ENCODE results near the gene ATG12. TPM values are rescaled to one million over a fixed set of nuclear protein-coding genes. Genes with fewer than 3 reads are reported as not detected.

Gene ATG12
- polyA plus RNA-seq, 1 of the 3 experiments (the other 2 are of a cell fraction), result 29.1 TPM

DNA sequence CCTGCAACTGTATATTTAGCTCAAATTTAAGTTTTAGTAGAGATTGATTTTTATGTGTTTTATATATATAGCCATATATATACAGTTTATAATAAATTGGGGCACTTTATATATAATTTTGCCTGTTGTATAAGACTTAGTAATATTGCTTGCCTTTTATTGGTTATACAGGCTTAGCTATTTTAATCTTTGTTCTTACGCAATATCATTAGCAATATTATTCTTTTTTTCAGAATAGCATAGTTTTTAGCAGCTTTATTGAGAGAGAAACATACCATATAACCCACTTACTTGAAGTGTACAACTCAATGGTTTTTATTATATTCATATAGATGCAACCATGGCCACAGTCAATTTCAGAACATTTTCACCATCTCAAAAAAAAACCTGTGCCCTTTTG, 52.9 kb downstream of the ATG12 start:
- TF ChIP-seq, protein P1, sequence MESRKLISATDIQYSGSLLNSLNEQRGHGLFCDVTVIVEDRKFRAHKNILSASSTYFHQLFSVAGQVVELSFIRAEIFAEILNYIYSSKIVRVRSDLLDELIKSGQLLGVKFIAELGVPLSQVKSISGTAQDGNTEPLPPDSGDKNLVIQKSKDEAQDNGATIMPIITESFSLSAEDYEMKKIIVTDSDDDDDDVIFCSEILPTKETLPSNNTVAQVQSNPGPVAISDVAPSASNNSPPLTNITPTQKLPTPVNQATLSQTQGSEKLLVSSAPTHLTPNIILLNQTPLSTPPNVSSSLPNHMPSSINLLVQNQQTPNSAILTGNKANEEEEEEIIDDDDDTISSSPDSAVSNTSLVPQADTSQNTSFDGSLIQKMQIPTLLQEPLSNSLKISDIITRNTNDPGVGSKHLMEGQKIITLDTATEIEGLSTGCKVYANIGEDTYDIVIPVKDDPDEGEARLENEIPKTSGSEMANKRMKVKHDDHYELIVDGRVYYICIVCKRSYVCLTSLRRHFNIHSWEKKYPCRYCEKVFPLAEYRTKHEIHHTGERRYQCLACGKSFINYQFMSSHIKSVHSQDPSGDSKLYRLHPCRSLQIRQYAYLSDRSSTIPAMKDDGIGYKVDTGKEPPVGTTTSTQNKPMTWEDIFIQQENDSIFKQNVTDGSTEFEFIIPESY (IDR thresholded peaks at IDR 0.05; ENCODE audit: borderline replicate concordance, low read depth), result no peak
- TF ChIP-seq RXRA (IDR thresholded peaks at IDR 0.05; ENCODE audit: borderline replicate concordance, low read depth) (no peak), EP300 (IDR thresholded peaks at IDR 0.05; ENCODE audit: borderline replicate concordance in 1 of 2, low read depth in 1 of 2, low read length in 1 of 2) (no peak)
- Histone ChIP-seq H3K4me3 (ENCODE audit: low read depth in 2 of 2, low read length in 1 of 2) (no peak overlapping the region), H3K4me2 (no peak overlapping the region), H3K9me3 (no peaks in the 10 kb centered on the region), H3K9ac (no peak overlapping the region), H4K20me1 (ENCODE audit: insufficient read depth) (no peaks in the 10 kb centered on the region), H3K27me3 (ENCODE audit: insufficient read depth) (no peaks in the 10 kb centered on the region), H3K9me2 (no peaks in the 10 kb centered on the region), H3K79me2 (ENCODE audit: insufficient read depth) (no peaks in the 10 kb centered on the region), H3K27ac (ENCODE audit: low read depth in 2 of 2, low read length in 1 of 2) (no peak overlapping the region), H3K36me3 (replicated peaks in 1 of 2; ENCODE audit: control insufficient read depth in 1 of 2, insufficient read depth in 2 of 2, low read length in 1 of 2) (no peaks in the 10 kb centered on the region), H2AFZ (ENCODE audit: low read depth) (no peak overlapping the region), H3K4me1 (ENCODE audit: control insufficient read depth in 1 of 2, insufficient read depth in 2 of 2, low read depth in 1 of 2, low read length in 1 of 2) (no peaks in the 10 kb centered on the region), H3F3A (replicated peaks; ENCODE audit: insufficient read depth) (no peaks in the 10 kb centered on the region)
- DNase-seq, result no peak
- ChIA-PET POLR2A (no interaction called here), CTCF (interaction anchor here (0.9 to 1.1 kb wide), 2 partner anchors 9 to 115 kb away, joined by 3 read pairs; no protein-coding TSS in a partner anchor)
- 82% methylated on average over 1 of the region's 1 CpG for WGBS (ENCODE audit: low lambda C conversion rate)

- H3K36me3 ChIP-seq (replicated peaks in 1 of 2; ENCODE audit: control insufficient read depth in 1 of 2, insufficient read depth in 2 of 2, low read length in 1 of 2), result no peaks in the 10 kb centered on the region
- H3K4me1 ChIP-seq (ENCODE audit: control insufficient read depth in 1 of 2, insufficient read depth in 2 of 2, low read depth in 1 of 2, low read length in 1 of 2), result no peaks in the 10 kb centered on the region
- no peak overlapping the region for H3K27ac ChIP-seq (ENCODE audit: low read depth in 2 of 2, low read length in 1 of 2)
- no peak overlapping the region for H3K9ac ChIP-seq
- H3K27me3 ChIP-seq (ENCODE audit: insufficient read depth), result no peaks in the 10 kb centered on the region
- H3K79me2 ChIP-seq (ENCODE audit: insufficient read depth), result no peaks in the 10 kb centered on the region
- no peak overlapping the region for H2AFZ ChIP-seq (ENCODE audit: low read depth)
- no peak overlapping the region for H3K4me2 ChIP-seq
- no peaks in the 10 kb centered on the region for H3K9me2 ChIP-seq
- POLR2A ChIA-PET, result no interaction called here
- DNase-seq, result no peak
- TF ChIP-seq TEAD4 (IDR thresholded peaks at IDR 0.05; ENCODE audit: borderline replicate concordance, insufficient read depth) (no peak), CHD2 (IDR thresholded peaks at IDR 0.05; ENCODE audit: low read length, partially characterized antibody) (no peak), USF2 (IDR thresholded peaks at IDR 0.05; ENCODE audit: borderline replicate concordance, low read depth, low read length) (no peak), RCOR1 (IDR thresholded peaks at IDR 0.05; ENCODE audit: low read length) (no peak), NFIC (IDR thresholded peaks at IDR 0.05; ENCODE audit: borderline replicate concordance) (no peak), YY1 (IDR thresholded peaks at IDR 0.05; ENCODE audit: low read depth) (no peak), SMC3 (IDR thresholded peaks at IDR 0.05; ENCODE audit: low read depth, low read length) (no peak), FOXJ3 (CRISPR knock-in tag; IDR thresholded peaks at IDR 0.05) (no peak)
- no peaks in the 10 kb centered on the region for H3K9me3 ChIP-seq
- H3F3A ChIP-seq (replicated peaks; ENCODE audit: insufficient read depth), result no peaks in the 10 kb centered on the region
- H4K20me1 ChIP-seq (ENCODE audit: insufficient read depth), result no peaks in the 10 kb centered on the region
- no peak overlapping the region for H3K4me3 ChIP-seq (ENCODE audit: low read depth in 2 of 2, low read length in 1 of 2)
- WGBS (ENCODE audit: low lambda C conversion rate), result 0% methylated on average over 1 of the region's 1 CpG
- CTCF ChIA-PET, result interaction anchor here (0.9 kb wide), 1 partner anchor 10 kb away, joined by 3 read pairs; no protein-coding TSS in a partner anchor
Observed at GRCh38 chr5:115787426-115787825, 53.9 kb downstream of the ATG12 start.

Data from SK-N-SH (cell line).